ENCODE results near the gene GNG8.

DNA sequence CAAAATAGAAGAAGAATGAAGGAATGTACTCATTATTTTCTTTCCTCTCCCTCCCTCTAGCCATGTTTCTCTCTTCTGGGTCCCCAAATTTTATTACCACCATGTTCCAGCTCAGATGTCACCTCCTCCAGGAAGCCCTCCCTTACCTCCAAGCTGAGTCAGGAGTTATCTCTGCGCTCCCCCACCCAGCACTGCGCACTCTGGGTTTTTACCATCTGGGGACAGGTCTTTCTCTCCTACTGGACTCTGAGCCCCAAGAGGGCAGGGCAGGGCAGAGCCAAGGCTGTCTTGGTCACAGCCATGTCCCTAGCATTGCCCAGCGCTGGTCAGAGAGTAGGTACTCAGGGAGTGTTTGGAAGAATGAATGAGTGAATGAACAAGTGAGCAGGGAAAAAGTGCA lies 2.9 kb downstream of the GNG8 start:
- TF ChIP-seq POLR2AphosphoS5 (IDR thresholded peaks at IDR 0.05; ENCODE audit: low read depth, low read length), result no peak
- TF ChIP-seq TAF1 (IDR thresholded peaks at IDR 0.05; ENCODE audit: borderline replicate concordance, low read depth, low read length), result no peak
- TF ChIP-seq POLR2A (IDR thresholded peaks at IDR 0.05; ENCODE audit: low read depth, low read length), result no peak

Measured in GM12892 (cell line).